ENCODE data around the gene NEUROG1.
"Not testable (repeated sequence)": the region's sequence is repeated elsewhere in the genome, so short reads cannot be mapped to it uniquely, and the experiment has no call there.

NEUROG1 gene

GRCh38 chr5:135534609-135535419, 950 bp downstream of the NEUROG1 start:
- no peak for DNase-seq

- no peak for DNase-seq
Observed at GRCh38 chr5:135533794-135534193, 2.0 kb downstream of the NEUROG1 start.

GRCh38 chr5:135533334-135533733, 2.4 kb downstream of the NEUROG1 start:
- DNase-seq, result no peak

- not testable (repeated sequence) for DNase-seq
Observed at GRCh38 chr5:135529576-135529975, 6.2 kb downstream of the NEUROG1 start.

GRCh38 chr5:135526924-135527323, 8.8 kb downstream of the NEUROG1 start:
- no peak for DNase-seq

- no peak for DNase-seq
Observed at GRCh38 chr5:135521964-135522363, 13.8 kb downstream of the NEUROG1 start.

GRCh38 chr5:135517631-135518030, 18.1 kb downstream of the NEUROG1 start:
- no peak for DNase-seq

- DNase-seq, result no peak
Observed at GRCh38 chr5:135514116-135514515, 21.6 kb downstream of the NEUROG1 start.

GRCh38 chr5:135511761-135512575, 23.8 kb downstream of the NEUROG1 start:
- no peak for DNase-seq

- DNase-seq, result no peak
Observed at GRCh38 chr5:135509995-135510394, 25.8 kb downstream of the NEUROG1 start.

- no peak for DNase-seq
Observed at GRCh38 chr5:135508496-135509005, 27.2 kb downstream of the NEUROG1 start.

- DNase-seq, result no peak
Observed at GRCh38 chr5:135505973-135506372, 29.8 kb downstream of the NEUROG1 start.

GRCh38 chr5:135504376-135504775, 31.4 kb downstream of the NEUROG1 start:
- DNase-seq, result no peak

- no peak for DNase-seq
Observed at GRCh38 chr5:135503871-135504270, 31.9 kb downstream of the NEUROG1 start.

GRCh38 chr5:135502836-135503520, 32.8 kb downstream of the NEUROG1 start:
- no peak for DNase-seq

GRCh38 chr5:135501965-135502364, 33.8 kb downstream of the NEUROG1 start:
- DNase-seq, result no peak

GRCh38 chr5:135498637-135498995, 37.1 kb downstream of the NEUROG1 start:
- no peak for DNase-seq

- no peak for DNase-seq
Observed at GRCh38 chr5:135497971-135498636, 37.7 kb downstream of the NEUROG1 start.

- DNase-seq, result not testable (repeated sequence)
Observed at GRCh38 chr5:135495531-135495930, 40.2 kb downstream of the NEUROG1 start.

GRCh38 chr5:135494196-135494595, 41.6 kb downstream of the NEUROG1 start:
- no peak for DNase-seq

GRCh38 chr5:135493406-135494180, 42.2 kb downstream of the NEUROG1 start:
- no peak for DNase-seq

GRCh38 chr5:135492319-135492626, 43.5 kb downstream of the NEUROG1 start:
- no peak for DNase-seq
